Measurements from ENCODE around the gene GAST. TPM values are rescaled to one million over a fixed set of nuclear protein-coding genes. Genes with fewer than 3 reads are reported as not detected.

Gene GAST
- total and polyA plus RNA-seq, 9 of the 15 experiments (the other 6 are each of a cell fraction or from before 2014, with no cell fraction given): not detected

GRCh38 chr17:41666237-41666641 is 45.9 kb upstream of the GAST start (continued):
- 0 out of 2 replicates have a peak, but pooled peaks have one; percentile 49 for TF ChIP-seq SUPT5H (IDR thresholded peaks at IDR 0.05)
- peak; percentile 46; the same call in 1 of the 2 replicates for TF ChIP-seq ESRRA (IDR thresholded peaks at IDR 0.05; ENCODE audit: borderline replicate concordance, low read depth)
- no peak for TF ChIP-seq AFF1 (IDR thresholded peaks at IDR 0.05; ENCODE audit: low read depth in 1 of 2, partially characterized antibody in 2 of 2)
- TF ChIP-seq HDGF (IDR thresholded peaks at IDR 0.05): 0 out of 2 replicates have a peak, but pooled peaks have one; percentile 18
- no peak for TF ChIP-seq ETS2 (tag; IDR thresholded peaks at IDR 0.05; ENCODE audit: borderline replicate concordance, poor library complexity, severe bottlenecking)
- TF ChIP-seq HDAC3 (IDR thresholded peaks at IDR 0.05; ENCODE audit: borderline replicate concordance, partially characterized antibody): no peak
